NB4 (cell line): ENCODE measurements around the gene CCL1.

Experiments
- MAX ChIP-seq: IDR thresholded peaks from 2 replicates; pipeline ENCODE4 v1.6.1; 2011; ENCODE audit warnings: low read depth, low read length
- POLR2A ChIP-seq: IDR thresholded peaks from 2 replicates; pipeline ENCODE4 v1.6.1; 2011; ENCODE audit warnings: mild to moderate bottlenecking; ENCODE audit not compliant: insufficient read length; ENCODE audit errors: extremely low read depth
- TF ChIP-seq, protein P1 (sequence below): IDR thresholded peaks from one replicate; pipeline ENCODE4 v1.5.1; 2012; ENCODE audit warnings: low read depth, low read length

DNA sequence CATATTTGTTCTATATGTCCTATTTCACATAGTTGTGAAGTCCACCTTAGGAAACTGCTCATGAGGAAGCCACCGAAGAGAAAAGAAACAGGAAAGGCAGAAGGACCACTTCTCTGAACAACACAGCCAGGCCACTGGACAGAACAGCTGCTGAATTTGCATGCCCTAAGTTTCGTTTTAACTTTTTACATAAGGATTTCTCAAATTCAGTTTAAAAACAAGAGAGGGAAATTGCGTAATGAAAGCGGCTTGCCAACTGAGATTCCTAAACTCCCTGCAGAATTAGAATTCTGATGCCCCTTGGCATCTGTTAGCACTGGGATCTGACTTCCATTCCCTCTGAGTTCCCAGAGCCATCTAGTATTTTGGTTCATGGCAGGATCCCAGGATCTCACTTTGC is 48.8 kb downstream of the CCL1 start:
- TF ChIP-seq POLR2A (no peak), MAX (no peak)
- TF ChIP-seq, protein P1, sequence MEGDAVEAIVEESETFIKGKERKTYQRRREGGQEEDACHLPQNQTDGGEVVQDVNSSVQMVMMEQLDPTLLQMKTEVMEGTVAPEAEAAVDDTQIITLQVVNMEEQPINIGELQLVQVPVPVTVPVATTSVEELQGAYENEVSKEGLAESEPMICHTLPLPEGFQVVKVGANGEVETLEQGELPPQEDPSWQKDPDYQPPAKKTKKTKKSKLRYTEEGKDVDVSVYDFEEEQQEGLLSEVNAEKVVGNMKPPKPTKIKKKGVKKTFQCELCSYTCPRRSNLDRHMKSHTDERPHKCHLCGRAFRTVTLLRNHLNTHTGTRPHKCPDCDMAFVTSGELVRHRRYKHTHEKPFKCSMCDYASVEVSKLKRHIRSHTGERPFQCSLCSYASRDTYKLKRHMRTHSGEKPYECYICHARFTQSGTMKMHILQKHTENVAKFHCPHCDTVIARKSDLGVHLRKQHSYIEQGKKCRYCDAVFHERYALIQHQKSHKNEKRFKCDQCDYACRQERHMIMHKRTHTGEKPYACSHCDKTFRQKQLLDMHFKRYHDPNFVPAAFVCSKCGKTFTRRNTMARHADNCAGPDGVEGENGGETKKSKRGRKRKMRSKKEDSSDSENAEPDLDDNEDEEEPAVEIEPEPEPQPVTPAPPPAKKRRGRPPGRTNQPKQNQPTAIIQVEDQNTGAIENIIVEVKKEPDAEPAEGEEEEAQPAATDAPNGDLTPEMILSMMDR = no peak
